Right atrium auricular region (tissue), 2 donors: Measurements from ENCODE around the gene IER2. TPM values are rescaled to one million over a fixed set of nuclear protein-coding genes. Genes with fewer than 3 reads are reported as not detected.

Experiments
- DNase-seq: peaks from one replicate; pipeline ENCODE4 v3.0.0-alpha.2; 2019; ENCODE audit warnings: low spot score
- H3K27ac ChIP-seq, 2 donors: fragments of 200-600 bp; sonication (generic); 1 replicate in 1 of 2; 2 replicates in 1 of 2; pipeline ENCODE4 v1.5.1; 2016 to 2019
- H3K27me3 ChIP-seq, 2 donors: fragments of 200-600 bp; sonication (generic); one replicate each; pipeline versions ENCODE4 v1.5.1 to v1.6.0; 2017 to 2019
- H3K36me3 ChIP-seq: fragments of 200-600 bp; sonication (generic); one replicate; pipeline ENCODE4 v1.5.1; 2016
- H3K4me1 ChIP-seq, 2 donors: fragments of 200-600 bp; sonication (generic); one replicate each; pipeline versions ENCODE4 v1.5.1 to v1.6.0; 2017 to 2019
- H3K4me3 ChIP-seq, 2 donors: fragments of 200-600 bp; sonication (generic); 1 replicate in 1 of 2; 2 replicates in 1 of 2; pipeline ENCODE4 v1.5.1; 2017 to 2019; ENCODE audit warnings: mild to moderate bottlenecking in 1 of 2, moderate library complexity in 1 of 2
- H3K9me3 ChIP-seq, 2 donors: fragments of 200-600 bp; sonication (generic); one replicate each; pipeline ENCODE4 v1.5.1; 2019
- CTCF ChIP-seq, 2 donors: fragments of 200-600 bp; sonication (generic); IDR thresholded peaks; one replicate each; pipeline ENCODE4 v1.5.1; 2019; ENCODE audit warnings: antibody characterized with exemption in 2 of 2
- total RNA-seq, 2 donors: library from RNA; depleted of rRNA; stranded (reverse); fragments of >200 nt; gene quantifications; one replicate each; pipeline ENCODE4 v1.1.0, GENCODE V29; 2016

IER2 gene, protein sequence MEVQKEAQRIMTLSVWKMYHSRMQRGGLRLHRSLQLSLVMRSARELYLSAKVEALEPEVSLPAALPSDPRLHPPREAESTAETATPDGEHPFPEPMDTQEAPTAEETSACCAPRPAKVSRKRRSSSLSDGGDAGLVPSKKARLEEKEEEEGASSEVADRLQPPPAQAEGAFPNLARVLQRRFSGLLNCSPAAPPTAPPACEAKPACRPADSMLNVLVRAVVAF
- total RNA-seq: 100 to 1,000 TPM in 1 of 2 donors, 10 to 100 TPM in 1; 35.4 to 139 TPM

DNA sequence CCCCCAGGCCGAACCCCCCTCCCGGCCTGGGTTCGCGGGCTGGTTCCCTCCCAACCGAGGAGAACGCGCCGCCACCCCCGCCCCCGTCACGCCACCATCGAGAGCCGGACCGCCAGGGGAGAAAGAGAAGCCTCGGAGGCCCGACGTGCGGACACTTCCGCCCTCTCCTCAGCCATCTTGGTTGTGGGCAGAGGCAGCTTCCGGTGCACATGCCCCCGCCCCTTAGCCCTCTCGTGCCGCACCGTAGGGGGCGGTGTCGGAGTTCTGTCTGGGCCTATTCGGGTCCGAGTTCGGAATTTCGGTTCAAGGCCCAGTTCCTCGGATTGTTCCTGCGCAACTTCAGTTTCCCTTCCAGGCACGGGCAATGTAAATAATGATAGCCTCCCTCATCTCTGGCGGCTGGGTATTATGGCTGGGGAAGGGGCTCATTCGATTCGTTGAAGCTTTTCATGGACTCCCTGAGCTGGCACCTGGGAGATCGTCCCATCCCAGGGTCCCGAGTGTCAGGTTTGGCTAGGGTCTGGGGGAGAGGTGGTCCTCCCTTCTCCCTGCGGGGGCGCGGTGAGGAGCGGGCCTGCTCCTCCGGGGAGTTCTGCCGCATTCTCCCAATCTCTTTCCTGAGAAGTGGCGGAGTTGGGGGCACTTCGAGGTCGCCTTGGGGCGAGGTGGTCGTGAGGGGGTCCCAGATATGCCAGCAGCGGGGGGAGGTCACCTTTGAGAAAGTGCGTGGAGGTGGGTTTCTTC, at the start of gene IER2, which contains the start of gene STX10:
TSS of gene IER2 (plus strand) at position 225 of the 744 bp plus-strand sequence. CDS start 2,776 bp downstream, outside the sequence.
TSS of gene STX10 (minus strand) at position 189 of the 744 bp plus-strand sequence. CDS start 202 bp downstream, outside the sequence.
- no peaks in the 10 kb centered on the region for H3K27me3 ChIP-seq
- peaks cover 0 to 40% of the 10 kb centered on the region in 2 donors for H3K4me1 ChIP-seq
- peak within 1 kb of the TSS; percentile 95 for H3K4me3 ChIP-seq
- peak within 1 kb of the TSS; percentile 99 for H3K27ac ChIP-seq
- TF ChIP-seq CTCF (IDR thresholded peaks at IDR 0.05): peak; percentile 40 to 75
- H3K9me3 ChIP-seq: no peaks in the 10 kb centered on the region
- no peaks in the 10 kb centered on the region for H3K36me3 ChIP-seq
- DNase-seq: peak; percentile 97

DNA sequence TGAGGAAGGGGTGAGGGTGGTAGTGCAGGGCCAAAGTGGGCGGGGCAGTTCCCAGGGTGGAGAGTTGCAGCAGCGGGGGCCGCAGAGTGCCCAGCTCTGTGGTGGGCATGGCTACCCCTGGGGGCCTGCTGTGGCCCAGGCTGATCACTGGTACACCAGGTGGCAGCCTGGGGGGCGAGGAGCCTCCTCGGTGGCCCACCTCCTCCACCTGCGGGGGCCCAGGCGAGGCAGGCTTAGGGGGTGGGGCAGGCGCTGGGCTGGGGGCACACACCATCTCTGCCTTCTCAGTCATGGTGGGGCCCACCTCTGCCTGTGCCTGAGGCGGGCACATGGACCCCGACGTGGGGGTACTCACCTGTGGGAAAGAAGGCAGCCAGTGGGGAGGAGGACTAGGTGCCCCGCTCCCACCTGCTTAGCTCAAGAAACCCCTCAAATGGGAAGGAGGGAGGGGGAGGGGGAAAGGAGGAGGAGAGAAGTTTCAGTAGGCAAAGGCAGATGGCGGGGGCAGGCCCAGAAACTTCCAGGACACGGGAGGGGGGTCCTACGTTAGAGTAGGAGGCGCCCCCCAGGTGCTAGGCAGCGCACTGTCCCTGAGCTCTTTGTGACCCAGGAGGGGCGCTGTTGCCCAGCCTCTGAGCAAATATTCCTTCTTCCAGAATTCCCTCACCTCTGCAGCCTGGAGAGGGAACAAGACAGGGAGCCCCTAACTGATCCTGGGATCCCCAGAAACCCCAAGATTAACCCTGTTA, 49.2 kb upstream of the IER2 start:
- H3K36me3 ChIP-seq: no peaks in the 10 kb centered on the region
- peak overlapping the region; percentile 37 to 48 for H3K4me3 ChIP-seq
- no peaks in the 10 kb centered on the region for H3K9me3 ChIP-seq
- no peak for DNase-seq
- H3K4me1 ChIP-seq: peaks cover 0 to 86% of the 10 kb centered on the region in 2 donors
- H3K27ac ChIP-seq: peak overlapping the region; percentile 84 to 88
- H3K27me3 ChIP-seq: no peaks in the 10 kb centered on the region
- TF ChIP-seq CTCF (IDR thresholded peaks at IDR 0.05): peak in 1 of 2 donors; percentile 38

DNA sequence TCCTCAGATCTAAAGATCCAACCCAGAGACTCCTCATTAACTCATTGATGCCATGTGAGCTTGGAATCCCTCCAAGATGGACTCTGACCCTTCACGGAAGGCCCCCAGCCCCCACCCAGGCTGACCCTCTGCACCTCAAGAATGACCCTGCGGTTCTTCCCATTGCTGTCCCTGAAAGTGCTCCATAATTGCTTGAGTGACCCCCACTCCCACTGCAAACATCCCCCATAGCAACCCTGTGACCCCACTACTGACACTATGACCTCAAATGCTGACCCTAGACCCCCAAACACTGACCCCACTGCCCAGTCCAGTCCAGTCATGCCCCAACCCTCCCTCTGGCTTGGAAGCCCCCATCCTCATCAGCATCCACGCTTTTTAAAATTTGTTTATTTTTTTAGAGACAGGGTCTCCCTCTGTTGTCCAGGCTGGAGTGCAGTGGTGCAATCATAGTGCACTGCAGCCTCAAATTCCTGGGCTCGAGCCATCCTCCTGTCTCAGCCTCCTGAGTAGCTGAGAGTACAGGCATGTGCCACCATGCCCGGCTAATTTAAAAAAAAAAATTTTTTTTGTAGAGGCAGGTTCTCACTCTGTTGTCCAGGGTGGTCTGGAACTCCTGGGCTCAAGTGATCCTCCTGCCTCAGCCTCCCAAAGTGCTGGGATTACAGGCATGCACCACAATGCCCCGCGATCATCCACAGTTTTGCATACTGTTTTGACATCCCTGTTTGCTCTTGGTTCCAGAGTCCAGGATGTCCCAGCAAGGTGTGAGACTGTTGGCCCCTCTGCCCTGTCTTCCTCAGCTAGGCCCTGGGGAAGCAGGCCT, 48.4 kb upstream of the IER2 start:
- Histone ChIP-seq H3K9me3 (no peaks in the 10 kb centered on the region), H3K4me3 (peak overlapping the region; percentile 37 to 48), H3K4me1 (peaks cover 0 to 78% of the 10 kb centered on the region in 2 donors), H3K27me3 (no peaks in the 10 kb centered on the region), H3K27ac (peak overlapping the region; percentile 84 to 88), H3K36me3 (no peaks in the 10 kb centered on the region)
- TF ChIP-seq CTCF (IDR thresholded peaks at IDR 0.05): no peak
- DNase-seq: no peak

GRCh38 chr19:13102416-13102665, 47.9 kb upstream of the IER2 start:
- Histone ChIP-seq H3K27me3 (no peaks in the 10 kb centered on the region), H3K4me3 (peak overlapping the region; percentile 37 to 48), H3K9me3 (no peaks in the 10 kb centered on the region), H3K4me1 (peaks cover 0 to 74% of the 10 kb centered on the region in 2 donors), H3K36me3 (no peaks in the 10 kb centered on the region), H3K27ac (peak overlapping the region; percentile 84 to 88)
- TF ChIP-seq CTCF (IDR thresholded peaks at IDR 0.05): no peak
- DNase-seq: no peak
